HepG2 (cell line): Measurements from ENCODE around the gene SLC12A5. TPM values are rescaled to one million over a fixed set of nuclear protein-coding genes. Genes with fewer than 3 reads are reported as not detected.
A peak's percentile ranks its signal among the peaks of the same experiment; 100 is the strongest.

Experiments used
- HNRNPL ChIP-seq: fragments of 200-400 bp; formaldehyde crosslinking; IDR thresholded peaks from 2 replicates; pipeline ENCODE4 v1.6.1; 2017; ENCODE audit warnings: mild to moderate bottlenecking, low read depth, low read length
- HNRNPLL ChIP-seq: fragments of 200-400 bp; formaldehyde crosslinking; IDR thresholded peaks from 2 replicates; pipeline ENCODE4 v1.6.1; 2017; ENCODE audit warnings: mild to moderate bottlenecking, low read depth, low read length; ENCODE audit not compliant: poor library complexity, severe bottlenecking
- JUND ChIP-seq: sonication (generic); formaldehyde crosslinking; IDR thresholded peaks from 2 replicates; pipeline ENCODE4 v1.8.0; 2022; ENCODE audit warnings: mild to moderate bottlenecking, missing genetic modification reagents
- REXO4 ChIP-seq: sonication (generic); formaldehyde crosslinking; IDR thresholded peaks from 2 replicates; pipeline ENCODE4 v1.8.0; 2022; ENCODE audit warnings: missing genetic modification reagents, mild to moderate bottlenecking, borderline replicate concordance
- SATB2 ChIP-seq: sonication (generic); formaldehyde crosslinking; IDR thresholded peaks from 2 replicates; pipeline ENCODE4 v1.5.0; 2020; ENCODE audit warnings: missing genetic modification reagents
- YEATS2 ChIP-seq: sonication (generic); formaldehyde crosslinking; IDR thresholded peaks from 2 replicates; pipeline ENCODE4 v1.4.0; 2020; ENCODE audit warnings: missing genetic modification reagents, borderline replicate concordance
- ZNF280B ChIP-seq: sonication (generic); formaldehyde crosslinking; IDR thresholded peaks from 2 replicates; pipeline ENCODE4 v1.5.0; 2020; ENCODE audit warnings: missing genetic modification reagents, mild to moderate bottlenecking, borderline replicate concordance
- polyA plus RNA-seq, 8 experiments: library from polyadenylated mRNA; depleted of rRNA in 3 of 8; stranded (reverse) in 7 of 8; unstranded in 1 of 8; fragments of >200 nt; fragmentation: Illumina TruSeq in 4 of 8; extraction: Trizol in 4 of 8; gene quantifications; 2 replicates each; pipeline versions ENCODE4 v1.2.1 to v1.2.3, GENCODE V29; 2011 to 2016; ENCODE audit warnings: low read depth in 4 of 8, missing spikeins in 1 of 8, mixed read lengths in 1 of 8; ENCODE audit not compliant: insufficient read depth in 1 of 8
- total RNA-seq, 5 experiments: library from RNA; depleted of rRNA; stranded (reverse); fragments of >200 nt; fragmentation: Illumina TruSeq; extraction: Trizol; gene quantifications; 2 replicates each; pipeline ENCODE4 v1.2.3, GENCODE V29; 2016; ENCODE audit warnings: low read depth in 1 of 5
- TF ChIP-seq, protein P1 (sequence below): IDR thresholded peaks from 2 replicates; pipeline ENCODE4 v1.6.1; 2016; ENCODE audit warnings: low read depth, missing genetic modification reagents, missing compliant biosample characterization
- TF ChIP-seq, protein P2 (sequence below): sonication (generic); formaldehyde crosslinking; IDR thresholded peaks from 2 replicates; pipeline ENCODE4 v1.4.0; 2020; ENCODE audit warnings: missing genetic modification reagents, mild to moderate bottlenecking, borderline replicate concordance

SLC12A5 gene
- total and polyA plus RNA-seq, 2 of the 13 experiments (the other 11 are each of a cell fraction or from before 2014, with no cell fraction given): 4.3 to 5.4 TPM

- TF ChIP-seq YEATS2 (CRISPR knock-in tag) (peak; percentile 69; the same call in 1 of the 2 replicates), JUND (peak; percentile 51; the same call in 1 of the 2 replicates), ZNF280B (CRISPR knock-in tag) (no peak; the same call in 1 of the 2 replicates), REXO4 (CRISPR knock-in tag) (no peak; the same call in 1 of the 2 replicates), HNRNPLL (no peak), HNRNPL (no peak), SATB2 (CRISPR knock-in tag) (peak; percentile 96)
- TF ChIP-seq, protein P1, sequence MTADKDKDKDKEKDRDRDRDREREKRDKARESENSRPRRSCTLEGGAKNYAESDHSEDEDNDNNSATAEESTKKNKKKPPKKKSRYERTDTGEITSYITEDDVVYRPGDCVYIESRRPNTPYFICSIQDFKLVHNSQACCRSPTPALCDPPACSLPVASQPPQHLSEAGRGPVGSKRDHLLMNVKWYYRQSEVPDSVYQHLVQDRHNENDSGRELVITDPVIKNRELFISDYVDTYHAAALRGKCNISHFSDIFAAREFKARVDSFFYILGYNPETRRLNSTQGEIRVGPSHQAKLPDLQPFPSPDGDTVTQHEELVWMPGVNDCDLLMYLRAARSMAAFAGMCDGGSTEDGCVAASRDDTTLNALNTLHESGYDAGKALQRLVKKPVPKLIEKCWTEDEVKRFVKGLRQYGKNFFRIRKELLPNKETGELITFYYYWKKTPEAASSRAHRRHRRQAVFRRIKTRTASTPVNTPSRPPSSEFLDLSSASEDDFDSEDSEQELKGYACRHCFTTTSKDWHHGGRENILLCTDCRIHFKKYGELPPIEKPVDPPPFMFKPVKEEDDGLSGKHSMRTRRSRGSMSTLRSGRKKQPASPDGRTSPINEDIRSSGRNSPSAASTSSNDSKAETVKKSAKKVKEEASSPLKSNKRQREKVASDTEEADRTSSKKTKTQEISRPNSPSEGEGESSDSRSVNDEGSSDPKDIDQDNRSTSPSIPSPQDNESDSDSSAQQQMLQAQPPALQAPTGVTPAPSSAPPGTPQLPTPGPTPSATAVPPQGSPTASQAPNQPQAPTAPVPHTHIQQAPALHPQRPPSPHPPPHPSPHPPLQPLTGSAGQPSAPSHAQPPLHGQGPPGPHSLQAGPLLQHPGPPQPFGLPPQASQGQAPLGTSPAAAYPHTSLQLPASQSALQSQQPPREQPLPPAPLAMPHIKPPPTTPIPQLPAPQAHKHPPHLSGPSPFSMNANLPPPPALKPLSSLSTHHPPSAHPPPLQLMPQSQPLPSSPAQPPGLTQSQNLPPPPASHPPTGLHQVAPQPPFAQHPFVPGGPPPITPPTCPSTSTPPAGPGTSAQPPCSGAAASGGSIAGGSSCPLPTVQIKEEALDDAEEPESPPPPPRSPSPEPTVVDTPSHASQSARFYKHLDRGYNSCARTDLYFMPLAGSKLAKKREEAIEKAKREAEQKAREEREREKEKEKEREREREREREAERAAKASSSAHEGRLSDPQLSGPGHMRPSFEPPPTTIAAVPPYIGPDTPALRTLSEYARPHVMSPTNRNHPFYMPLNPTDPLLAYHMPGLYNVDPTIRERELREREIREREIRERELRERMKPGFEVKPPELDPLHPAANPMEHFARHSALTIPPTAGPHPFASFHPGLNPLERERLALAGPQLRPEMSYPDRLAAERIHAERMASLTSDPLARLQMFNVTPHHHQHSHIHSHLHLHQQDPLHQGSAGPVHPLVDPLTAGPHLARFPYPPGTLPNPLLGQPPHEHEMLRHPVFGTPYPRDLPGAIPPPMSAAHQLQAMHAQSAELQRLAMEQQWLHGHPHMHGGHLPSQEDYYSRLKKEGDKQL (CRISPR knock-in tag): peak; percentile 27; the same call in 1 of the 2 replicates
- TF ChIP-seq, protein P2, sequence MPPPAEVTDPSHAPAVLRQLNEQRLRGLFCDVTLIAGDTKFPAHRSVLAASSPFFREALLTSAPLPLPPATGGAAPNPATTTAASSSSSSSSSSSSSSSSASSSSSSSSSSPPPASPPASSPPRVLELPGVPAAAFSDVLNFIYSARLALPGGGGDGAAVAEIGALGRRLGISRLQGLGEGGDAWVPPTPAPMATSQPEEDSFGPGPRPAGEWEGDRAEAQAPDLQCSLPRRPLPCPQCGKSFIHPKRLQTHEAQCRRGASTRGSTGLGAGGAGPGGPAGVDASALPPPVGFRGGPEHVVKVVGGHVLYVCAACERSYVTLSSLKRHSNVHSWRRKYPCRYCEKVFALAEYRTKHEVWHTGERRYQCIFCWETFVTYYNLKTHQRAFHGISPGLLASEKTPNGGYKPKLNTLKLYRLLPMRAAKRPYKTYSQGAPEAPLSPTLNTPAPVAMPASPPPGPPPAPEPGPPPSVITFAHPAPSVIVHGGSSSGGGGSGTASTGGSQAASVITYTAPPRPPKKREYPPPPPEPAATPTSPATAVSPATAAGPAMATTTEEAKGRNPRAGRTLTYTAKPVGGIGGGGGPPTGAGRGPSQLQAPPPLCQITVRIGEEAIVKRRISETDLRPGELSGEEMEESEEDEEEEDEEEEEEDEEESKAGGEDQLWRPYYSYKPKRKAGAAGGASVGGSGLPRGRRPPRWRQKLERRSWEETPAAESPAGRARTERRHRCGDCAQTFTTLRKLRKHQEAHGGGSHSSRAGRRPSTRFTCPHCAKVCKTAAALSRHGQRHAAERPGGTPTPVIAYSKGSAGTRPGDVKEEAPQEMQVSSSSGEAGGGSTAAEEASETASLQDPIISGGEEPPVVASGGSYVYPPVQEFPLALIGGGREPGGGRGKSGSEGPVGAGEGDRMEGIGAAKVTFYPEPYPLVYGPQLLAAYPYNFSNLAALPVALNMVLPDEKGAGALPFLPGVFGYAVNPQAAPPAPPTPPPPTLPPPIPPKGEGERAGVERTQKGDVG (CRISPR knock-in tag): no peak
These were observed 12.0 kb downstream of the SLC12A5 start (continued) for GRCh38 chr20:46040902-46041535.
